ENCODE data around the gene ICE2.

ICE2 gene

GRCh38 chr15:60471314-60471713 lies 7.6 kb downstream of the ICE2 start:
- no peak overlapping the region for H3K4me3 ChIP-seq (ENCODE audit: low read length)
- peak; percentile 9 for DNase-seq (ENCODE audit: low read depth)
- no peak for TF ChIP-seq CTCF (IDR thresholded peaks at IDR 0.05; ENCODE audit: insufficient read depth, low read depth, low read length, missing control alignments)

- no peak overlapping the region for H3K4me3 ChIP-seq (ENCODE audit: low read length)
- peak; percentile 47 for DNase-seq (ENCODE audit: low read depth)
- TF ChIP-seq CTCF (IDR thresholded peaks at IDR 0.05; ENCODE audit: insufficient read depth, low read depth, low read length, missing control alignments), result no peak
These were observed 8.9 kb downstream of the ICE2 start for GRCh38 chr15:60469893-60470641.

GRCh38 chr15:60464836-60465630 lies 13.9 kb downstream of the ICE2 start:
- TF ChIP-seq CTCF (IDR thresholded peaks at IDR 0.05; ENCODE audit: insufficient read depth, low read depth, low read length, missing control alignments), result no peak
- DNase-seq (ENCODE audit: low read depth), result peak; percentile 19

GRCh38 chr15:60462027-60462426 lies 16.9 kb downstream of the ICE2 start:
- no peak overlapping the region for H3K4me3 ChIP-seq (ENCODE audit: low read length)
- no peak for DNase-seq (ENCODE audit: low read depth)
- no peak for TF ChIP-seq CTCF (IDR thresholded peaks at IDR 0.05; ENCODE audit: insufficient read depth, low read depth, low read length, missing control alignments)

More at GRCh38 chr15:60464836-60465630, 13.9 kb downstream of the ICE2 start:
- H3K4me3 ChIP-seq (ENCODE audit: low read length), result no peak overlapping the region

- DNase-seq (ENCODE audit: low read depth), result no peak
- H3K4me3 ChIP-seq (ENCODE audit: low read length), result no peak overlapping the region
- no peak for TF ChIP-seq CTCF (IDR thresholded peaks at IDR 0.05; ENCODE audit: insufficient read depth, low read depth, low read length, missing control alignments)
These were observed 18.0 kb downstream of the ICE2 start for GRCh38 chr15:60460931-60461330.

GRCh38 chr15:60458721-60459120 lies 20.2 kb downstream of the ICE2 start:
- H3K4me3 ChIP-seq (ENCODE audit: low read length), result no peak overlapping the region
- TF ChIP-seq CTCF (IDR thresholded peaks at IDR 0.05; ENCODE audit: insufficient read depth, low read depth, low read length, missing control alignments), result no peak
- no peak for DNase-seq (ENCODE audit: low read depth)
